Stimulated activated CD4-positive, alpha-beta T cell treated with anti-CD3 and anti-CD28 coated beads, TNF-alpha, amount 100 ng/mL, for 4 hours (primary cell): ENCODE results near the gene ITIH5.
"Not testable (repeated sequence)": the region's sequence is repeated elsewhere in the genome, so short reads cannot be mapped to it uniquely, and the experiment has no call there.

Experiments used
- DNase-seq, 3 experiments: peaks; one replicate each; pipeline ENCODE4 v3.0.0-alpha.2; 2020; ENCODE audit warnings: low read depth in 3 of 3

Gene ITIH5

DNA sequence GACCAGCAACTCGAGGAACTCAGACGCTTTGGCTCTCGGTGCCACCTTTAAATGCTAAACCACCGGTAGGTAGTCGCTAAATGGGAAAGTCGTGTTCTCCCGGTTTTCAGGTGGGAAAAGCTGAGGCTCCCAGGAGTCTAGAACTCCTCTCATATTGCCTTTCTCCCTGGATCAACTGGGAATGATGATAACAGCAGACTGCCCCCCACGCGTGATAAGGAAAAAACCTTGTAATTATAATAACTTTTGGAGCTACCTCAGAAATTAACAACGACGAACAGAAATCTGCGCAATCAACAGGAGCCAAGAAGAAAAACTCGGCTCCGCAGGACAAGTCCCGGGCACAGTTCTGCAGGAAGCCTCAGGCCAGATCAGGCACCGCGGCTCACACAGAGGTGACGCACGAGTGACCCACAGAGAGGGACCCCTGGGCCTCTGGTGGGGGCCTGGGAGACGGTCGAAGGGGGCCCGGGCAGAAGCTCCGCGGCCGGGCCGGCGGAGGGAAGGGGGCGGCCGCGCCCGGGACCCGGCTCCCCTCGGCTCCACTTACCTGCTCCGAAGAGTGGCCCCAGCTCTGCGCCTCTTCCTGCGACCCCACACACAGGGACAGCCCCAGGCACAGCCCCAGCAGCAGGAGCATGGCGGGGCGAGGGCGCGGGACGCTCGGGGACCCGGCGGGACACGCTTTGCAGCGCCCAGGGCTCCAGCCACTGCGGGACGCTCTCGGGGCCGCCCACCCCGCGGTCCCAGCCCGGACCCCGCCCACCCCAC lies at the start of gene ITIH5:
Gene ITIH5 (minus strand): TSS at position 714 of the 771 bp plus-strand sequence. CDS start 74 bp downstream, at position 640.
- no peak for DNase-seq

DNA sequence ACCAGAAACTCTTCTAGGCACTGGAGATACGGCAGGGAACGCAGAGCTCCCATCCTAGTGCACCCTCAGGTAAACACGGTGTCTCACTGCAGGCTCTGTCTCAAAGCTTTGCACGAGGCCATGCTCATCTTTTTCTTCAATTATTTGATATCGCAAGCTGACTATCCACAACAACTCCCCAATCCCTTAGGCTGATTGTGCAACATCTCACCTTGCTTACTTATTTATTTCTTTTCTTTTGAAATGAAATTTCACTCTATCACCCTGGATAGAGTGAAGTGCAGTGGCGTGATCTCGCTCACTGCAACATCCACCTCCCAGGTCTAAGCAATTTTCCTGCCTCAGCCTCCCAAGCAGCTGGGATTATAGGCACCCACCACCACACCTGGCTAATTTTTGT lies 48.7 kb upstream of the ITIH5 start:
- no peak for DNase-seq

DNA sequence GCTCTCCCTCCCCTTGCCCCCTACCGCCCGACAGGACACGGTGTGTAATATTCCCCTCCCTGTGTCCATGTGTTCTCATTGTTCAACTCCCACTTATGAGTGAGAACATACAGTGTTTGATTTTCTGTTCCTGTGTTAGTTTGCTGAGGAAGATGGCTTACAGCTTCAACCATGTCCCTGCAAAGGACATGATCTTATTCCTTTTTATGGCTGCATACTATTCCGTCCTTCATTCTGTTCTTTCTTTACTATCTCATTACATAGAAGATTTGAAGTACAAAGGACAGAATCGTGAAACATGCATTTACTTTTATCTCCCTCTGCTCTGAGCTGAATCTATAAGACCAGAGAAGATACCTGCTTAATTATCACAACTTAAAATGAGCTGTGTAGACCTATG lies 44.3 kb upstream of the ITIH5 start:
- not testable (repeated sequence) for DNase-seq

GRCh38 chr10:7710446-7710845 lies 43.7 kb upstream of the ITIH5 start:
- no peak for DNase-seq

GRCh38 chr10:7708832-7709231 lies 42.1 kb upstream of the ITIH5 start:
- no peak for DNase-seq

GRCh38 chr10:7707858-7708622 lies 41.3 kb upstream of the ITIH5 start:
- DNase-seq: no peak

- DNase-seq: no peak
These were observed 40.3 kb upstream of the ITIH5 start for GRCh38 chr10:7707102-7707501.

- DNase-seq: no peak
These were observed 39.8 kb upstream of the ITIH5 start for GRCh38 chr10:7706534-7707073.

- DNase-seq: no peak
These were observed 38.6 kb upstream of the ITIH5 start for GRCh38 chr10:7705341-7705740.

- no peak for DNase-seq
These were observed 37.6 kb upstream of the ITIH5 start for GRCh38 chr10:7704071-7705016.

- DNase-seq: no peak
These were observed 36.4 kb upstream of the ITIH5 start, which contains the start of gene ITIH2 for GRCh38 chr10:7703140-7703539. ITIH2 (plus strand) TSS chr10:7703316; CDS start chr10:7703435, 119 bp downstream.

DNA sequence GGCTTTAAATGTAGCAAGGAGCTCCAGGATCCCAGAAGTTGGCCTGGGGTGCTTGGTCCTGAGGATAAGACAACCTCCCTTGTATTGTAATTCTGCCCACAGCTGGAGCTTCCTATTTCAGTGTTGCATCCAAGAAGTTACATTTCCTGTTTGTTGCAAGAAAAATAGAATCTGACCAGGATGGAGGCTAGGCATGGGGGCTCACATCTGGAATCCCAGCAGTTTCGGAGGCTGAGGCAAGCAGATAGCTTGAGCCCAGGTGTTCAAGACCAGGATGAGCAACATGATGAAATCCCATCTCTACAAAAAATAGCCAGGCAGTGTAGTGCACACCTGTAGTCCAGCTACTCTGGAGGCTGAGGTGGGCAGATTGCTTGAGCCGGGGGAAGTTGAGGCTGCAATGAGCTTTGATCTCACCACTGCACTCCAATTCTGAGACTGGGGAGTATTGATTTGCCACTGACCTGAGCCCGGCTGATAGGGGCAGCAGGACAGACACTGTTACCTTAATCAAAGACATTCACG lies 35.6 kb upstream of the ITIH5 start:
- DNase-seq: no peak

DNA sequence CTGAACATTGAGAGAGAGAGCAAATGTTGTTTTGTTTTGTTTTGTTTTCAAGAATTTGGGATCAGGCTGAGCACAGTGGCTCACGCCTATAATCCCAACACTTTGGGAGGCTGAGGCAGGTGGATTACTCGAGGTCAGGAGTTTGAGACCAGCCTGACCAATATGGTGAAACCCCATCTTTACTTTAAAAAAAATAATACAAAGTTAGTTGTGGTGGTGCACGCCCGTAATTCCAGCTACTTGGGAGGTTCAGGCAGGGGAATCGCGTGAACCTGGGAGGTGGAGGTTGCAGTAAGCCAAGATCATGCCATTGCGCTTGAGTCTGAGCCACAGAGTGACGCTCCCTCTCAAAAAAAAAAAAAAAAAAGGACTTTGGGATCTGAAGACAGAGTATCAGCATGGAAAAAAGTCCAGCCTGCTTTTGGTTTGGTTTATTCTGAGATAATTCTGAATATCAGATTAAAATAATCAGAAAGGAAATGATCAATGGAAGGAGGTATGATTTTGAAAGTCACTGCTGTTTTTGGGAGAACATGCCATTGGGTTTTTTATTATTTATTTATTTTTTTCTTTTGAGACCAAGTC lies 34.5 kb upstream of the ITIH5 start:
- DNase-seq: no peak

DNA sequence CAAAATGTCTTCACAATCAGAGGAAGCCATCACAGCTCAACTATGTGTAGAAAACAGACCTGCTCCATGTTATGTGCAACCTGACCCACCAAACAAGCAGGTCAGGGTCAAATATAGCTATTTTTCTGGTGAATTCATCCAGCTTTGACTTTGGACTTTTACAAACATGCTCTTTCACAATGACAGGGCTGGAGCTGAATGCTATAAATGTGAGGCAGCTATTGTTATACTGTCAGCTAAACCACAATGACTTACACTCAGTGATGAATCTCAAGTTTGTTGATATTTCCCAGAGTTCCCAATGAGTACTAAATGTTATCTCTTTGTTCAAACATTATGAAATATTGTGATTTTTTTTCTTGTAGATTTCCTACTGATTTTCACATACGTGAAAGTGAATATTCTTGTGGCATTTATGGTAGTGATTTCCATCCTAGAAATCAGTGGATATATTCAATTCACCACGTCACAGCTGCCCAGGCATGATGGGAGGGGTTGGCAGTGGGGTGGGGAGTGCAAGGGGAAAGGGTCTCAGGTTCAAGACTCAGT lies 33.9 kb upstream of the ITIH5 start:
- no peak for DNase-seq

- no peak for DNase-seq
These were observed 30.7 kb upstream of the ITIH5 start for GRCh38 chr10:7697426-7697825.

DNA sequence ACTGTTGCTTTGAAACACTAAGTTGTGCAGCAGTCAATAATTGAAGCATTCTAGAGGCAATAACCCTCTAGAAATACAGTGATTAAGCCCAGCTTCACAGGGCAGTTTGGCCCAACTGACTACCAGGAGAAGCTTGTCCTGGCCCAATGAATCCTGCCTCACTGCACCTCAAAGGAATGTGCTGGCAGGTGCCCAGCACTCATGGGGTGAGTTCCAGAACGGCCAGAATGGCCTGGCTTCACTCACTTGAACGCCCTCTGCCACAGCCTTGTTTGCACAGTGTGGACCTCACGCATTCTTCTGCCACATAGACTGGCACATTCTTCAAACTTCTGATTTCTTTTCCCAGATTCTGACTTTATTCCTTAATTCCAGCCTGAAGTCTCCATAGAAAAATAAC lies 29.8 kb upstream of the ITIH5 start:
- no peak for DNase-seq

DNA sequence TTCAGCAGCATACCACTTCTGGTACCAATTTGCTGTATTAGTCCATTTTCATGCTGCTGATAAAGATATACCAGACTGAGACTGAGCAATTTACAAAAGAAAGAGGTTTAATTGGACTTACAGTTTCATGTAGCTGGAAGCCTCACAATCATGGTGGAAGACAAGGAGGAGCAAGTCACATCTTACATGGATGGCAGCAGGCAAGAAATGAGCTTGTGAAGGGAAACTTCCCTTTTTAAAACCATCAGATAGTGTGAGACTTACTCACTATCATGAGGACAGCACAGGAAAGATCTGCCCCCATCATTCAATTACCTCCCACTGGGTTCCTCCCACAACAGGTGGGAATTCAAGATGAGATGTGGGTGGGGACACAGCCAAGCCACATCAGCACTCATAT lies 26.4 kb upstream of the ITIH5 start:
- not testable (repeated sequence) for DNase-seq

GRCh38 chr10:7692368-7692767 lies 25.6 kb upstream of the ITIH5 start:
- not testable (repeated sequence) for DNase-seq

DNA sequence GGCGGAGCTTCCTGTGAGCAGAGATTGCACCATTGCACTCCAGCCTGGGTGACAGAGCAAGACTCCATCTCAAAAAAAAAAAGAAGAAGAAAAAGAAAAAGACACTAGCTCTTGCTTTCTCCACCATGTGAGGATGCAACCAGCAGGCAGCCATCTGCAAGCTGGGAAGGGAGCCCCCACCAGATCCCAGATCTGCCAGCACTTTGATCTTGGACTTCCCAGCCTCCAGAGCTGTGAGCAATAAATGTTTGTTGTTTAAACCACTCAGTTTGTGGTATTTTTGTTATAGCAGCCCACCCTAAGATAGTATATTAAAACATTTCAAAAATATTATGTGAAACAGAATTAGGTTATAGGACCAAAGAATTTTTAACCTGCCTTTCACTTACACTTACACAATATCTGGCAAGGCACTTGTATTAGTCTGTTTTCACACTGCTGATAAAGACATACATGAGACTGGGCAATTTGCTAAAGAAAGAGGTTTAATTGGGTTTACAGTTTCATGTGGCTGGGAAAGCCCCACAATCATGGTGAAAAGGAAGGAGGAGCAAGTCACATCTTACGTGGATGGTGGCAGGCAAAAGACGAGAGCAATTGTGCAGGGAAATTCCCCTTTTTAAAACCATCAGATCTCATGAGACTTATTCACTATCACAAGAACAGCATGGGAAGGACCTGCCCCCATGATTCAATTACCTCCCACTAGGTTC lies 24.3 kb upstream of the ITIH5 start:
- not testable (repeated sequence) for DNase-seq

- no peak for DNase-seq
These were observed 22.8 kb upstream of the ITIH5 start for GRCh38 chr10:7689591-7689990.
